Measurements from ENCODE around the gene FAAH. TPM values are rescaled to one million over a fixed set of nuclear protein-coding genes. Genes with fewer than 3 reads are reported as not detected.

Gene FAAH
- total RNA-seq, 4 donors from 2014 or later = 12.3 to 29.6 (median 16.7) TPM

GRCh38 chr1:46399307-46399706 lies 5.2 kb downstream of the FAAH start:
- TF ChIP-seq CTCF (IDR thresholded peaks at IDR 0.05) (no peak), POLR2A (IDR thresholded peaks at IDR 0.05) (no peak)
- Histone ChIP-seq H3K4me1 (peaks cover 15 to 70% (median 29%) of the 10 kb centered on the region in 3 donors), H3K9me3 (peaks cover 0 to under 1% (median 0%) of the 10 kb centered on the region in 3 donors), H3K27me3 (peaks cover 0 to 10% (median 0%) of the 10 kb centered on the region in 4 donors), H3K27ac (no peak overlapping the region), H3K36me3 (no peaks in the 10 kb centered on the region), H3K4me3 (no peak overlapping the region)
- 88 to 89% methylated on average over 9 of the region's 9 CpGs for WGBS, 2 donors
- intact Hi-C loops (cut with DNase I) = no loop called here
- no peak for DNase-seq

- Histone ChIP-seq H3K4me3 (no peak overlapping the region), H3K27ac (no peak overlapping the region), H3K4me1 (peaks cover 6 to 64% (median 20%) of the 10 kb centered on the region in 3 donors), H3K36me3 (peaks cover 0 to 6% (median 0%) of the 10 kb centered on the region in 3 donors), H3K9me3 (no peaks in the 10 kb centered on the region), H3K27me3 (peaks cover 0 to 4% (median 0%) of the 10 kb centered on the region in 4 donors)
- 60 to 75% methylated on average over 4 of the region's 4 CpGs for WGBS, 2 donors
- TF ChIP-seq CTCF (IDR thresholded peaks at IDR 0.05) (no peak), POLR2A (IDR thresholded peaks at IDR 0.05) (no peak)
- DNase-seq = no peak
- intact Hi-C loops (cut with DNase I) = no loop called here
These were observed 6.3 kb downstream of the FAAH start for GRCh38 chr1:46400421-46400820.

GRCh38 chr1:46401154-46401913 lies 7.2 kb downstream of the FAAH start:
- no peaks in the 10 kb centered on the region for H3K9me3 ChIP-seq
- H3K27me3 ChIP-seq = peaks cover 0 to 4% (median 0%) of the 10 kb centered on the region in 4 donors
- peak overlapping the region; percentile 52 to 79 (median 64) for H3K27ac ChIP-seq
- DNase-seq = no peak
- 44 to 55% methylated on average over 5 to 6 of the region's 6 CpGs for WGBS, 2 donors
- TF ChIP-seq CTCF (IDR thresholded peaks at IDR 0.05) = no peak
- no peak for TF ChIP-seq POLR2A (IDR thresholded peaks at IDR 0.05)
- intact Hi-C loops (cut with DNase I) = no loop called here
- peaks cover 0 to 9% (median 0%) of the 10 kb centered on the region in 3 donors for H3K36me3 ChIP-seq
- H3K4me1 ChIP-seq = peaks cover 5 to 64% (median 22%) of the 10 kb centered on the region in 3 donors
- H3K4me3 ChIP-seq = no peak overlapping the region

- Histone ChIP-seq H3K27ac (peak overlapping the region; percentile 52 to 79 (median 64)), H3K27me3 (peaks cover 0 to 4% (median 0%) of the 10 kb centered on the region in 4 donors), H3K4me1 (peaks cover 5 to 63% (median 17%) of the 10 kb centered on the region in 3 donors), H3K36me3 (peaks cover 0 to 9% (median 0%) of the 10 kb centered on the region in 3 donors), H3K9me3 (no peaks in the 10 kb centered on the region), H3K4me3 (peak overlapping the region in 2 of 4 donors; percentile 1 to 38)
- intact Hi-C loops (cut with DNase I) = no loop called here
- WGBS, 2 donors = 17 to 32% methylated on average over 3 to 7 of the region's 10 CpGs
- no peak for TF ChIP-seq CTCF (IDR thresholded peaks at IDR 0.05)
- TF ChIP-seq POLR2A (IDR thresholded peaks at IDR 0.05) = no peak
- no peak for DNase-seq
These were observed 8.0 kb downstream of the FAAH start for GRCh38 chr1:46401964-46402626.

GRCh38 chr1:46403916-46404315 lies 9.8 kb downstream of the FAAH start:
- H3K4me3 ChIP-seq = no peak overlapping the region
- intact Hi-C loops (cut with DNase I) = no loop called here
- peaks cover 5 to 51% (median 15%) of the 10 kb centered on the region in 3 donors for H3K4me1 ChIP-seq
- TF ChIP-seq POLR2A (IDR thresholded peaks at IDR 0.05) (no peak), CTCF (IDR thresholded peaks at IDR 0.05) (no peak)
- 89% methylated on average over 5 of the region's 5 CpGs for WGBS, 2 donors
- no peaks in the 10 kb centered on the region for H3K27me3 ChIP-seq
- no peak overlapping the region for H3K27ac ChIP-seq
- no peaks in the 10 kb centered on the region for H3K9me3 ChIP-seq
- DNase-seq = no peak
- H3K36me3 ChIP-seq = peaks cover 0 to 19% (median 0%) of the 10 kb centered on the region in 3 donors

All from esophagus squamous epithelium (tissue), 5 donors.